T47D (cell line): ENCODE data around the gene ACER1.

Experiments used
- DNase-seq, 2 experiments: peaks; one replicate each; pipeline versions ENCODE4 v3.0.0 to v3.0.0-alpha.2; 2011 to 2012; ENCODE audit warnings: low read depth in 1 of 2, low spot score in 1 of 2
- JUND ChIP-seq: IDR thresholded peaks from 2 replicates; pipeline ENCODE4 v1.6.1; 2012; ENCODE audit warnings: low read depth
- in situ Hi-C: cut with HindIII; loops from 2 replicates; pipeline ENCODE4 v1.10.0; 2016; ENCODE audit warnings: low sequenced_read_pairs, low pct_unique_long_range_greater_than_20kb

The ACER1 gene

GRCh38 chr19:6274756-6275155, 58.7 kb downstream of the ACER1 start:
- TF ChIP-seq JUND: no peak
- in situ Hi-C loops: no loop called here
- no peak for DNase-seq

GRCh38 chr19:6273701-6274601, 59.5 kb downstream of the ACER1 start:
- no peak for TF ChIP-seq JUND
- peak; percentile 64 to 76 for DNase-seq
- in situ Hi-C loops: no loop called here

GRCh38 chr19:6272913-6273600, 60.4 kb downstream of the ACER1 start:
- DNase-seq: no peak
- in situ Hi-C loops: no loop called here
- TF ChIP-seq JUND: no peak

GRCh38 chr19:6272411-6272791, 61.0 kb downstream of the ACER1 start:
- TF ChIP-seq JUND: no peak
- no peak for DNase-seq
- in situ Hi-C loops: no loop called here

- in situ Hi-C loops: no loop called here
- DNase-seq: no peak
- TF ChIP-seq JUND: no peak
Observed at GRCh38 chr19:6271721-6272410, 61.5 kb downstream of the ACER1 start.

- in situ Hi-C loops: no loop called here
- DNase-seq: no peak
Observed at GRCh38 chr19:6271251-6271650, 62.2 kb downstream of the ACER1 start.

GRCh38 chr19:6270822-6271221, 62.6 kb downstream of the ACER1 start:
- in situ Hi-C loops: no loop called here
- no peak for DNase-seq
- no peak for TF ChIP-seq JUND

More at GRCh38 chr19:6271251-6271650, 62.2 kb downstream of the ACER1 start:
- TF ChIP-seq JUND: no peak

GRCh38 chr19:6270076-6270745, 63.2 kb downstream of the ACER1 start:
- in situ Hi-C loops: no loop called here
- no peak for DNase-seq
- TF ChIP-seq JUND: no peak

GRCh38 chr19:6269101-6269886, 64.1 kb downstream of the ACER1 start:
- in situ Hi-C loops: no loop called here
- no peak for DNase-seq
- TF ChIP-seq JUND: no peak

- no peak for TF ChIP-seq JUND
- no peak for DNase-seq
- in situ Hi-C loops: no loop called here
Observed at GRCh38 chr19:6268382-6268771, 65.0 kb downstream of the ACER1 start.

GRCh38 chr19:6267552-6268381, 65.6 kb downstream of the ACER1 start:
- TF ChIP-seq JUND: no peak
- in situ Hi-C loops: no loop called here
- DNase-seq: no peak
